HG02981 (cell line): ENCODE data around the gene ZMIZ1.

ENCODE experiments used
- ATAC-seq: cut with Tn5 transposase; IDR thresholded peaks from one replicate; pipeline ENCODE4 v1.9.1; 2021; ENCODE audit warnings: mild to moderate bottlenecking, moderate library complexity; ENCODE audit not compliant: unreplicated experiment

The ZMIZ1 gene

GRCh38 chr10:79296431-79296830, 227.7 kb downstream of the ZMIZ1 start:
- no peak for ATAC-seq

GRCh38 chr10:79298403-79299244, 229.9 kb downstream of the ZMIZ1 start:
- no peak for ATAC-seq

GRCh38 chr10:79299397-79300241, 230.9 kb downstream of the ZMIZ1 start:
- no peak for ATAC-seq

- ATAC-seq = no peak
Measured at GRCh38 chr10:79300711-79301110, 231.9 kb downstream of the ZMIZ1 start.

GRCh38 chr10:79301754-79302530, 233.2 kb downstream of the ZMIZ1 start:
- no peak for ATAC-seq

- no peak for ATAC-seq
Measured at GRCh38 chr10:79303631-79304478, 235.1 kb downstream of the ZMIZ1 start.

GRCh38 chr10:79304479-79305087, 235.8 kb downstream of the ZMIZ1 start:
- no peak for ATAC-seq

GRCh38 chr10:79305515-79305914, 236.7 kb downstream of the ZMIZ1 start:
- no peak for ATAC-seq

- ATAC-seq = no peak
Measured at GRCh38 chr10:79305988-79306387, 237.2 kb downstream of the ZMIZ1 start.

- no peak for ATAC-seq
Measured at GRCh38 chr10:79306644-79307220, 238.0 kb downstream of the ZMIZ1 start.

GRCh38 chr10:79308016-79308415, 239.2 kb downstream of the ZMIZ1 start:
- ATAC-seq = no peak

- ATAC-seq = no peak
Measured at GRCh38 chr10:79308969-79309665, 240.4 kb downstream of the ZMIZ1 start.

- ATAC-seq = no peak
Measured at GRCh38 chr10:79310200-79310865, 241.6 kb downstream of the ZMIZ1 start.

GRCh38 chr10:79310911-79311573, 242.3 kb downstream of the ZMIZ1 start:
- no peak for ATAC-seq

GRCh38 chr10:79311581-79312407, 243.0 kb downstream of the ZMIZ1 start:
- ATAC-seq = no peak

- no peak for ATAC-seq
Measured at GRCh38 chr10:79312601-79313187, 243.9 kb downstream of the ZMIZ1 start.

GRCh38 chr10:79313320-79313719, 244.6 kb downstream of the ZMIZ1 start:
- no peak for ATAC-seq
